Liver (tissue), 9 donors: ENCODE measurements around the gene FBXO10. TPM values are rescaled to one million over a fixed set of nuclear protein-coding genes. Genes with fewer than 3 reads are reported as not detected.
A peak's percentile ranks its signal among the peaks of the same experiment; 100 is the strongest.
"Not testable (repeated sequence)": the region's sequence is repeated elsewhere in the genome, so short reads cannot be mapped to it uniquely, and the experiment has no call there.

ENCODE experiments used
- DNase-seq: peaks from one replicate; pipeline ENCODE4 v3.0.0-alpha.2; 2017; ENCODE audit warnings: low spot score
- H3K27ac ChIP-seq, 2 donors: one replicate each; pipeline ENCODE4 v1.7.0; 2013; ENCODE audit warnings: inconsistent platforms in 2 of 2, low read length in 2 of 2, control low read depth in 1 of 2, low read depth in 1 of 2, mild to moderate bottlenecking in 1 of 2
- H3K27me3 ChIP-seq, 4 donors: one replicate each; pipeline versions ENCODE4 v1.6.1 to v1.7.0; 2013; ENCODE audit warnings: low read length in 3 of 4, inconsistent platforms in 1 of 4, mild to moderate bottlenecking in 1 of 4, moderate library complexity in 1 of 4; ENCODE audit not compliant: control insufficient read depth in 4 of 4, insufficient read depth in 4 of 4
- H3K36me3 ChIP-seq, 4 donors: one replicate each; pipeline versions ENCODE4 v1.6.1 to v1.7.0; 2013; ENCODE audit warnings: low read length in 3 of 4, mild to moderate bottlenecking in 3 of 4, low read depth in 1 of 4, moderate library complexity in 1 of 4; ENCODE audit not compliant: control insufficient read depth in 4 of 4, insufficient read depth in 3 of 4
- H3K4me1 ChIP-seq, 4 donors: one replicate each; pipeline versions ENCODE4 v1.6.1 to v1.7.0; 2013; ENCODE audit warnings: low read length in 3 of 4, mild to moderate bottlenecking in 3 of 4, moderate library complexity in 1 of 4; ENCODE audit not compliant: control insufficient read depth in 4 of 4, insufficient read depth in 4 of 4
- H3K4me3 ChIP-seq, 3 donors: one replicate each; pipeline versions ENCODE4 v1.6.1 to v1.7.0; 2013; ENCODE audit warnings: low read length in 3 of 3, control low read depth in 1 of 3, low read depth in 1 of 3, mild to moderate bottlenecking in 1 of 3
- H3K9ac ChIP-seq, 2 donors: one replicate each; pipeline ENCODE4 v1.7.0; 2013; ENCODE audit warnings: low read length in 2 of 2, mild to moderate bottlenecking in 2 of 2, moderate library complexity in 2 of 2, control low read depth in 1 of 2, low read depth in 1 of 2
- H3K9me3 ChIP-seq, 4 donors: one replicate each; pipeline versions ENCODE4 v1.6.1 to v1.7.0; 2013; ENCODE audit warnings: low read length in 3 of 4; ENCODE audit not compliant: control insufficient read depth in 4 of 4
- EGR1 ChIP-seq, 2 donors: IDR thresholded peaks; 2 replicates each; pipeline ENCODE4 v1.6.1; 2016 to 2018; ENCODE audit warnings: antibody characterized with exemption in 2 of 2, low read depth in 2 of 2
- FOXA1 ChIP-seq: IDR thresholded peaks from 2 replicates; pipeline ENCODE4 v1.6.1; 2016; ENCODE audit warnings: antibody characterized with exemption
- FOXA2 ChIP-seq: IDR thresholded peaks from 2 replicates; pipeline ENCODE4 v1.6.1; 2016; ENCODE audit warnings: antibody characterized with exemption
- GABPA ChIP-seq, 2 donors: IDR thresholded peaks in 1 of 2; conservative IDR thresholded peaks in 1 of 2; 2 replicates each; pipeline ENCODE4 v1.6.1; 2016; ENCODE audit warnings: antibody characterized with exemption in 2 of 2, mild to moderate bottlenecking in 1 of 2, moderate library complexity in 1 of 2
- HNF4A ChIP-seq, 2 donors: conservative IDR thresholded peaks; 2 replicates each; pipeline ENCODE4 v1.6.1; 2016; ENCODE audit warnings: antibody characterized with exemption in 2 of 2, mild to moderate bottlenecking in 2 of 2
- HNF4G ChIP-seq: IDR thresholded peaks from 2 replicates; pipeline ENCODE4 v1.6.1; 2016; ENCODE audit warnings: antibody characterized with exemption
- JUND ChIP-seq, 2 donors: IDR thresholded peaks; 2 replicates each; pipeline ENCODE4 v1.6.1; 2016; ENCODE audit warnings: antibody characterized with exemption in 2 of 2
- RAD21 ChIP-seq, 2 donors: IDR thresholded peaks; 2 replicates each; pipeline ENCODE4 v1.6.1; 2016; ENCODE audit warnings: antibody characterized with exemption in 2 of 2, mild to moderate bottlenecking in 2 of 2
- RXRA ChIP-seq, 2 donors: IDR thresholded peaks; 2 replicates each; pipeline ENCODE4 v1.6.1; 2017 to 2018; ENCODE audit warnings: antibody characterized with exemption in 2 of 2, mild to moderate bottlenecking in 1 of 2
- SP1 ChIP-seq: IDR thresholded peaks from 2 replicates; pipeline ENCODE4 v1.6.1; 2018; ENCODE audit warnings: antibody characterized with exemption, mild to moderate bottlenecking
- TAF1 ChIP-seq: conservative IDR thresholded peaks from 2 replicates; pipeline ENCODE4 v1.6.1; 2016; ENCODE audit warnings: antibody characterized with exemption, mild to moderate bottlenecking
- WGBS: extraction: QIAGEN DNeasy Blood & Tissue Kit; methylation state at CpG from one replicate; pipeline ENCODE4 v1.1.7; 2013; 5-methylcytosine and 5-hydroxymethylcytosine counted together
- polyA plus RNA-seq, 2 donors: library from polyadenylated mRNA; stranded (reverse) in 1 of 2; unstranded in 1 of 2; fragments of 200-250 nt in 1 of 2; fragments of >200 nt in 1 of 2; fragmentation: Nextera tagmentation in 1 of 2; extraction: Ambion mirVana in 1 of 2; gene quantifications; one replicate each; pipeline versions ENCODE4 v1.2.1 to v1.2.3, GENCODE V29; 2013 to 2015
- total RNA-seq, 2 donors: library from RNA; depleted of rRNA; stranded (reverse); fragments of >200 nt; gene quantifications; one replicate each; pipeline ENCODE4 v1.2.3, GENCODE V29; 2014
- TF ChIP-seq, protein P1 (sequence below): IDR thresholded peaks from 2 replicates; pipeline ENCODE4 v1.6.1; 2016; ENCODE audit warnings: antibody characterized with exemption
- TF ChIP-seq, protein P2 (sequence below): IDR thresholded peaks from 2 replicates; pipeline ENCODE4 v1.6.1; 2016; ENCODE audit warnings: antibody characterized with exemption
- donor health status: healthy.
- donor health status: healthy.
- donor health status: healthy.
- donor health status: healthy.
- donor health status: healthy.

The FBXO10 gene
- total and polyA plus RNA-seq, 4 donors: 1.3 to 5.5 (median 4.1) TPM

DNA sequence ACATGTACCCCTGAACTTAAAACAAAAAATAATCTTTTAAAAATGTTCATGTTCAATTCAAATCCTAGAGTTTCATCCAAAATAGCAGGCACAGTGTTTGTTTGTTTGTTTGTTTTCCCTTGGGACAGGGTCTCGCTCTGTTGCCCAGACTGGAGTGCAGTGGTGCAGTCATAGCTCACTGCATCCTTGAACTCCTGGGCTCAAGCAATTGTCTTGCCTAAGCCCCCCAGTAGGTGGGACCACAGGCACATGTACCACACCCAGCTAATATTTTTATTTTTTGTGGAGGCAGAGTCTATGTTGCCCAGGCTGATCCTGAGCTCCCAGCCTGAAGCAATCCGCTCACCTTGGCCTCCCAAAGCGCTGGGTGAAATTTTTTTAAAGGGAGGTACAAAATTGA is 95.4 kb downstream of the FBXO10 start:
- Histone ChIP-seq H3K4me3 (no peak overlapping the region), H3K27me3 (no peaks in the 10 kb centered on the region), H3K27ac (no peak overlapping the region), H3K36me3 (no peaks in the 10 kb centered on the region), H3K9me3 (no peaks in the 10 kb centered on the region), H3K4me1 (peaks cover 0 to 6% (median 3%) of the 10 kb centered on the region in 4 donors), H3K9ac (no peak overlapping the region)
- 95% methylated on average over 3 of the region's 3 CpGs for WGBS
- DNase-seq: no peak
- TF ChIP-seq EGR1 (IDR thresholded peaks at IDR 0.05; ENCODE audit: low read depth in 2 of 2): no peak
- no peak for TF ChIP-seq RXRA (IDR thresholded peaks at IDR 0.05)

DNA sequence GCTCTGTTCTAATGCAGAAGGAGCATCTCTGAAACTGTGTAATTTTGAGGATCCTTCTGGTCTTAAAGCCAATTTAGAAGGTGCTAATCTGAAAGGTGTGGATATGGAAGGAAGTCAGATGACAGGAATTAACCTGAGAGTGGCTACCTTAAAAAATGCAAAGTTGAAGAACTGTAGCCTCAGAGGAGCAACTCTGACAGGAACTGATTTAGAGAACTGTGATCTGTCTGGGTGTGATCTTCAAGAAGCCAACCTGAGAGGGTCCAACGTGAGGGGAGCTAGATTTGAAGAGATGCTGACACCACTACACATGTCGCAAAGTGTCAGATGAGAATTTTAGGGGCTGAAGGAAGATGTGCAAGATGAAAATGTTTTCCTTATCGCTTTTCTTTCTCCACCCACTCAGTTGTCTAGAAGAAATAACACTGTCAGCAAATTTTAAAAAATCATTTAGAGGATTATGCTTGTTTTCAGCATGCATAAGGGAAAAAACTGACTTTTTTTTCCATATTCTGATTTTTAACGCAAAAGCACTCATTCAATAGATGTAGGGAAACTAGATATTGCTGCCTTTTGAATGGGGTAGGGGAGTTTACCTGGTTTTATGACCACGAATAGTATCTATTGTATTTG is 98.1 kb downstream of the FBXO10 start:
- H3K4me1 ChIP-seq, H3K27ac ChIP-seq, H3K4me3 ChIP-seq, H3K9ac ChIP-seq, DNase-seq, H3K9me3 ChIP-seq, H3K27me3 ChIP-seq, H3K36me3 ChIP-seq: not testable (repeated sequence)
- 75% methylated on average over 5 of the region's 5 CpGs for WGBS

DNA sequence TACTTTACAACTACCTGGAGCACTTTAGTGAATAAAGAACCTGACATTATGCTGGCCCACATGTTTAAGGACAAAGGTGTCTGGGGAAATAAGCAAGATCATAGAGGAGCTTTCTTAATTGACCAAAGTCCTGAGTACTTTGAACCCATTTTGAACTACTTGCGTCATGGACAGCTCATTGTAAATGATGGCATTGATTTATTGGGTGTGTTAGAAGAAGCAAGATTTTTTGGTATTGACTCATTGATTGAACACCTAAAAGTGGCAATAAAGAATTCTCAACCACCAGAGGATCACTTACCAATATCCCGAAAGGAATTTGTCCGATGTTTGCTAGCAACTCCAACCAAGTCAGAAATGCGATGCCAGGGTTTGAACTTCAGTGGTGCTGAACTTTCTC is 98.7 kb downstream of the FBXO10 start:
- TF ChIP-seq RXRA (IDR thresholded peaks at IDR 0.05): peak in 1 of 2 donors; percentile 42
- TF ChIP-seq HNF4A (conservative IDR thresholded peaks at IDR 0.05): peak; percentile 57 to 74
- TF ChIP-seq HNF4G: peak; percentile 20
- TF ChIP-seq, protein P1, sequence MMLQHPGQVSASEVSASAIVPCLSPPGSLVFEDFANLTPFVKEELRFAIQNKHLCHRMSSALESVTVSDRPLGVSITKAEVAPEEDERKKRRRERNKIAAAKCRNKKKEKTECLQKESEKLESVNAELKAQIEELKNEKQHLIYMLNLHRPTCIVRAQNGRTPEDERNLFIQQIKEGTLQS: peak; percentile 16
- 76% methylated on average over 4 of the region's 4 CpGs for WGBS
- H3K9me3 ChIP-seq, H3K27ac ChIP-seq, H3K27me3 ChIP-seq, H3K36me3 ChIP-seq, H3K4me3 ChIP-seq, H3K4me1 ChIP-seq, H3K9ac ChIP-seq, DNase-seq: not testable (repeated sequence)

DNA sequence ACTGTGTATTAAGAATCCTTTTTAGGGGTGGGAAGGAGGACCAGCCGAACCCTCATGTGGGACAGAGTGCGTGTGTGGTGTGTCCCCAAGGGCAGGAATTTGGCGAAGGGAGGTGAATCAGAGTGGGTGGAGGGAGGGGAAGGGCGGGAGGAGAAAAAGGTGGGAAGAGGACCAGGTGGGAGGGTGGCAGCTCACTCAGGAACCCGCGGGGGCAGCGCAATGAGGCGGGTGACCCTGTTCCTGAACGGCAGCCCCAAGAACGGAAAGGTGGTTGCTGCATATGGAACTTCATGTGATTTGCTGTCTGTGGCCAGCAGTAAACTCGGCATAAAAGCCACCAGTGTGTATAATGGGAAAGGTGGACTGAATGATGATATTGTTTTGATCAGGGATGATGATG is 99.2 kb downstream of the FBXO10 start:
- DNase-seq: no peak
- H3K27me3 ChIP-seq: no peaks in the 10 kb centered on the region
- no peaks in the 10 kb centered on the region for H3K36me3 ChIP-seq
- peaks cover 0 to 7% (median 1%) of the 10 kb centered on the region in 4 donors for H3K4me1 ChIP-seq
- 81% methylated on average over 11 of the region's 11 CpGs for WGBS
- no peak overlapping the region for H3K27ac ChIP-seq
- H3K9ac ChIP-seq: no peak overlapping the region
- no peak overlapping the region for H3K4me3 ChIP-seq
- TF ChIP-seq RXRA (IDR thresholded peaks at IDR 0.05): no peak
- no peaks in the 10 kb centered on the region for H3K9me3 ChIP-seq

DNA sequence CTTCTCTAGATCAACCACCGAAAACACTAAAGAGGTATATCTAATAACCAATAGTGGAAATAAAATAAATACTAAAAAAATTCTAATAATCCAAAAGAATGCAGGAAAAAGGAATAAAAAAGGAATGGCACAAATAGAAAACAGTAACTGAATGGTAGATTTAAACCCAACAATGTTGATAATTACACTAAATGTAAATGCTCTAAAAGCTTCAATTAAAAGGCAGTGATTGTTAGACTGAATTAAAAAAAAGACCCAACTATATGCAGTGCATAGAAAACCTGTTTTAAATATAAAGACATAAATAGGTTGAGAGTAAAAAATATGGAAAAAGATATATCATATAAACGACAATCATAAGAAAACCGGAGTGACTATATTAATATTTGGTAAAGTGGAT is 101.7 kb downstream of the FBXO10 start:
- H3K4me1 ChIP-seq: peaks cover 0 to 11% (median 3%) of the 10 kb centered on the region in 4 donors
- no peak overlapping the region for H3K9ac ChIP-seq
- TF ChIP-seq, protein P2, sequence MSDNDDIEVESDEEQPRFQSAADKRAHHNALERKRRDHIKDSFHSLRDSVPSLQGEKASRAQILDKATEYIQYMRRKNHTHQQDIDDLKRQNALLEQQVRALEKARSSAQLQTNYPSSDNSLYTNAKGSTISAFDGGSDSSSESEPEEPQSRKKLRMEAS: no peak
- TF ChIP-seq HNF4A (conservative IDR thresholded peaks at IDR 0.05): no peak
- TF ChIP-seq FOXA1: no peak
- TF ChIP-seq SP1: no peak
- no peak for TF ChIP-seq RAD21 (IDR thresholded peaks at IDR 0.05)
- no peak for TF ChIP-seq TAF1
- no peak for TF ChIP-seq GABPA (IDR thresholded peaks at IDR 0.05 in 1 of 2, conservative IDR thresholded peaks at IDR 0.05 in 1 of 2)
- no peak for TF ChIP-seq JUND (IDR thresholded peaks at IDR 0.05)
- TF ChIP-seq HNF4G: no peak
- TF ChIP-seq FOXA2: no peak
- no peaks in the 10 kb centered on the region for H3K27me3 ChIP-seq
- no peak overlapping the region for H3K27ac ChIP-seq
- H3K9me3 ChIP-seq: no peaks in the 10 kb centered on the region
- 95% methylated on average over 3 of the region's 3 CpGs for WGBS
- no peak for DNase-seq
- no peak overlapping the region for H3K4me3 ChIP-seq
- no peaks in the 10 kb centered on the region for H3K36me3 ChIP-seq

DNA sequence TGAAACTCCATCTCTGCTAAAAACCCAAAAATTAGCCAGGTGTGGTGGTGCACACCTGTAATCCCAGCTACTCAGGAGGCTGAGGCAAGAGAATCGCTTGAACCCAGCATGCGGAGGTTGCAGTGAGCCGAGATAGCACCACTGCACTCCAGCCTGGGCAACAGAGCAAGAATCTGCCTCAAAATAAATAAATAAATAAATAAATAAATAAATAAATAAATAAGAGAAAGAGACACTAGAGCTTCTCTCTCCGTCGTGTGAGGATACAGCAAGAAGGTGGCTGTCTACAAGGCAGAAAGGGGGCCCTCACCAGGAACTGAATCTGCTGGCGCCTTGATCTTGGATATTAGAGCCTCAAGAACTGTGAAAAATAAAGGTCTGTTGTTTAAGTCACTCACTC is 102.2 kb downstream of the FBXO10 start:
- not testable (repeated sequence) for DNase-seq, H3K4me3 ChIP-seq, H3K27ac ChIP-seq, H3K9me3 ChIP-seq, H3K9ac ChIP-seq, H3K27me3 ChIP-seq, H3K36me3 ChIP-seq
- WGBS: 65% methylated on average over 6 of the region's 6 CpGs
- H3K4me1 ChIP-seq: peaks cover 0 to 11% (median 3%) of the 10 kb centered on the region in 4 donors
